GM03348 (cell line): Measurements from ENCODE around the gene ZSWIM2.
"Not testable (repeated sequence)": the region's sequence is repeated elsewhere in the genome, so short reads cannot be mapped to it uniquely, and the experiment has no call there.

Experiments used
- DNase-seq: peaks from one replicate; pipeline ENCODE4 v3.0.0; 2012; ENCODE audit warnings: low spot score

ZSWIM2 gene, protein sequence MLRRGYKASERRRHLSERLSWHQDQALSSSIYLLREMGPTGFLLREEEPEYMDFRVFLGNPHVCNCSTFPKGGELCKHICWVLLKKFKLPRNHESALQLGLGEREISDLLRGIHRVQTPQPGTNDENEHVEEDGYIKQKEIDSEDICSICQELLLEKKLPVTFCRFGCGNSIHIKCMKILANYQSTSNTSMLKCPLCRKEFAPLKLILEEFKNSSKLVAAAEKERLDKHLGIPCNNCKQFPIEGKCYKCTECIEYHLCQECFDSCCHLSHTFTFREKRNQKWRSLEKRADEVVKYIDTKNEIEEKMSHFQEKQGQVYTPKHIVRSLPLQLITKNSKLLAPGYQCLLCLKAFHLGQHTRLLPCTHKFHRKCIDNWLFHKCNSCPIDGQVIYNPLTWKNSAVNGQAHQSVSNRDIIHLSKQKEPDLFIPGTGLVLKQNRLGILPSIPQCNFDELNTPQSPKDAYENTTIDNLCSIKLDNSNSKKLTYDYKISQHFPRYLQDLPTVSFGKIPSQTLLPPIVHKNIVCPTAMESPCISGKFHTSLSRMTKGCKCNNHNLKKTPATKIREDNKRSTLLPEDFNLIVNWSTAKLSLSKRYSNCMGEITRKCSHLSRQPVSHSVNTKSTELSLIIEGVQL

DNA sequence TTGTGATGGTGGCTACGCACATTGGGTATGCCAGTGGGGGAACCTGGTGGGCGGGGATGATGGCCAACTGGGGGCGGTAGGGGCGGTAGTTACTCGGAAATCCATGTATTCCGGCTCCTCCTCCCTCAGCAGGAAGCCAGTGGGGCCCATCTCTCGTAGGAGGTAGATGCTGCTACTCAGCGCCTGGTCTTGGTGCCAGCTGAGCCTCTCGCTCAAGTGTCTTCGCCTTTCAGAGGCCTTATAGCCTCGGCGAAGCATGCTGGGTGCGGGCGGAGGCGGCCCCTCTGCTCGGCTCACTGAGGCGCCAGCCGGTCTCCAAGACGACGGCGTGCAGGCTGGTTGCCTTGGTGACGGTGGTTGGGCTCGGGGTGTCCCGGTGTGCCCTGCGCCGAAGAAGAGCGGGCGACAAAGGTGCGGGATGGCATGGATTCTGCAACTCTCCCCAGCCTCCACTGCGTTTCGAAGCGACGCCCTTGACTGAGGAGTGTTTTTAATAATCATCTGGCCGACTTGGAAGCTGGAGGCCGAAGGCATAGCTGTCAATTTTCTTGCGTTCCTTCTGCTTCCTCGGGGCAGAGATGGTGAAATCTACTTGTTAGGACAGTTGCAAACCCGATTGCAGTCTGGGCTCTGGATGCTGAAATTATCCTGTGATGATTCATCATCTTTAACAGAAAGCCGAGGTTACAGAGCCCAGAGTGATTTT, at the start of gene ZSWIM2:
Gene ZSWIM2, minus strand, starts transcription at position 298 of the 706 bp plus-strand sequence. Its CDS starts 40 bp downstream, at position 258.
- peak; percentile 81 for DNase-seq

DNA sequence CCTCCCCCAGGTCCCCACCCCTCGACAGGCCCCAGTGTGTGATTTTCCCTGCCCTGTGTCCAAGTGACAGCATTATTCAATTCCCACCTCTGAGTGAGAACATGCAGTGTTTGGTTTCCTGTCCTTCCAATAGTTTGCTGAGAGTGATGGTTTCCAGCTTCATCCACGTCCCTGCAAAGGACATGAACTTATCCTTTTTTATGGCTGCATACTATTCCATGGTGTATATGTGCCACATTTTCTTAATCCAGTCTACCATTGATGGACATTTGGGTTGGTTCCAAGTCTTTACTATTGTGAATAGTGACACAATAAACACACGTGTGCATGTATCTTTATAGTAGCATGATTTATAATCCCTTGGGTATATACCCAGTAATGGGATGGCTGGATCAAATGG, 47.2 kb upstream of the ZSWIM2 start:
- not testable (repeated sequence) for DNase-seq

DNA sequence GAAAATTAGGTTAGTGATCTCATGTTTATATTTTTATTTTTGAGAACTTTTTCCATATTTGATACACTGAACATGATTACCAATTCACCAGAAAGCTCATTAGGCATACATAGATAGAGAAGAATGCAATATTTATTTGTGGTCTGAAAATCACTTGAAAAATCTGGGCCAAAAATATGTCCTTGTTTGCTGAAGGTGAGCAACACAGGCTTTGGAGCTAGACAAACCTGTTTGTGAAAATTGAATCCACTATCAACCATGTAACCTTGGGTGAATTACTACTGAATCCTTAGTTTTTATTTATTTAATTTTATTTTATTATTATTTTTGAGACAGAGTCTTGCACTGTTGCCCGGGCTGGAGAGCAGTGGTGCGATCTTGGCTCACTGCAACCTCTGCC, 46.5 kb upstream of the ZSWIM2 start:
- no peak for DNase-seq

DNA sequence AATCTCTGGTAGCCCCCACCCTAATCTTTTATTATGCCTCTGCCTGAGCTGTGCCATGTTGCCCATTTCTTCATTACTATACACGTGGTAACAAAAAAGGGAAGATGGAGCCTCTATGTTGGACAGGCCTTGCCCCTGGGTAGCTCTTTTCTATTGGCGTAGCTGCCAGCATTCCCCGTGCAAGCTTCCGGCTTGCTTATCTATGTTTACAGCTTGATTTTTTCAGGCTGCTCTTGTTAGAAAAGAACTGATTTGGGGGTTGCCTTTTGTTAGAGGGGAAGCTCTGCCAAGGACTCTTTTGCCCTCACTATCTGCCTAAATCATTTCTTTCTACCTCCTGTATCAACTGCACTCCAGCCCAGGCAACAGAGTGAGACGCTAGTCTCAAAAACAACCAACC, 45.5 kb upstream of the ZSWIM2 start:
- no peak for DNase-seq

DNA sequence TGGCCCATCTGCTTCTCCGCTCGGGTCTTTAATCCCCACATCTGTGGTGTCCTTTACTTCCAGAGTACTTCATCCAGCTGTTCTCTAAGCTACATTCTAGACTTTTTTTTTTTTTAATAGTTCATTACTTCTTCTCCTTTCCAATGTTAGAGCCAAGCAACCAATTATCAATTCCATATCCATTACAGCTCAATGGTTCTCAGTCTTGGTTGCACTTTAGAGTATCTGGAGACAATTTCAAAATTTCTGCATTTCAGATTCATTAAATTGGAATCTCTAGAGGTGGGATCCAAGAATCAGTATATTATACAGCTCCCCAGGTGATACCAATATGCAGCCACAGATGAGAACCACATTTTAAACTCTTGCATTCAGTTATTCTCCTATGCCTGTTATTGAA, 43.9 kb upstream of the ZSWIM2 start:
- DNase-seq = no peak

DNA sequence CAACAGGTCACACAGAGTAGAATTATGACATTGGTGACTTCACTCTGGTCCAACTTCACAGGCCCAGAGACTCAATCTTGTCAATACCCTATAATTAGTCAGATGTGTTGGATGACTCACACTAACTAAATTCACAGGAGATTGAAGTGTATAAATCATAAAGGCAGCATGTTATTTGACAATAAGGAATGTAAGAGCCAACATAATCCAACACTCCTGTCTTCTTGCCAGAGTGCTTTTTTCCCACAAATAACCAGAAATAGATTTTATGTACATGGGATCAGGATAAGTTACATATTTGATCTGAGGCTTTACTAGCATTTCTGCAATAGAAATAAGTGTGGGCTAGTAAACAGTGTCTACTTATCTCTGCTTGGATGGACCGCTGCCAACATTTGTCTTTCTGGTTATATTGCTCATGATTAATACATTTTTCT, 42.2 kb upstream of the ZSWIM2 start:
- peak; percentile 7 for DNase-seq

DNA sequence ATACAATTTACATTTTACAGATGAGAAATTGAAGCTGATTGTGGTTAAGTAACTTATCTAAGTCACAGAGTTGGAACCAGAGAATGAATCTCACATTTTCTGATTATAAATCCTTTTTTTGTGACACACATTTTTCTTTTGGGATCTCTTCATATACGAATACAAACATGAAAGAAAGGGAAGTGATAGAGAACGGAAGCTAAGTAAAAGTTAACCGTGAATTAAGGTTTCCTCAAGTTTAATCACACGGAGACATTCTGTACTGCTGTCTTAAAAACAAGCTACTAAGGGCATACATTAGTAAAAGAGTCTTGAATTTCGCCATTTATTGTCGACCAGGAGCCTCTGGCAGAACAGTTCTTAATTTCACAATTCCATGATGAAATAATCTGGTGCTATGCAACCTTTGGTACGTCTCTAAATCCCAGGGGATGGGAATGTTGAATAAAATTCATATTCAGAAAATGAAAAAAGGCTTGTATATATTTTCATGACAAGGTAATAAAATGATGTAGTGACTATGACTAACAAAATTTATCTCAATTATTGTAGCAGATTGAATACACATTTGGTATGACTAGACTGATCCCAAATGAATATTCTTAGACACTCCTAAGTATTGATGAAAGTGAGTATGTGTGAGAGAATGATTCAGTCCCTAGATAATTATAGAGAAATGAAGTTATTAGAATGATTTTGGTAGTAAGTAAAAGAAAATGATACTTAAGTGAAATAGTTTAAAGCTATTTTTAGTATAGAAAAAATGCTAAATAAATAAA, 40.3 kb upstream of the ZSWIM2 start:
- DNase-seq = peak; percentile 9

DNA sequence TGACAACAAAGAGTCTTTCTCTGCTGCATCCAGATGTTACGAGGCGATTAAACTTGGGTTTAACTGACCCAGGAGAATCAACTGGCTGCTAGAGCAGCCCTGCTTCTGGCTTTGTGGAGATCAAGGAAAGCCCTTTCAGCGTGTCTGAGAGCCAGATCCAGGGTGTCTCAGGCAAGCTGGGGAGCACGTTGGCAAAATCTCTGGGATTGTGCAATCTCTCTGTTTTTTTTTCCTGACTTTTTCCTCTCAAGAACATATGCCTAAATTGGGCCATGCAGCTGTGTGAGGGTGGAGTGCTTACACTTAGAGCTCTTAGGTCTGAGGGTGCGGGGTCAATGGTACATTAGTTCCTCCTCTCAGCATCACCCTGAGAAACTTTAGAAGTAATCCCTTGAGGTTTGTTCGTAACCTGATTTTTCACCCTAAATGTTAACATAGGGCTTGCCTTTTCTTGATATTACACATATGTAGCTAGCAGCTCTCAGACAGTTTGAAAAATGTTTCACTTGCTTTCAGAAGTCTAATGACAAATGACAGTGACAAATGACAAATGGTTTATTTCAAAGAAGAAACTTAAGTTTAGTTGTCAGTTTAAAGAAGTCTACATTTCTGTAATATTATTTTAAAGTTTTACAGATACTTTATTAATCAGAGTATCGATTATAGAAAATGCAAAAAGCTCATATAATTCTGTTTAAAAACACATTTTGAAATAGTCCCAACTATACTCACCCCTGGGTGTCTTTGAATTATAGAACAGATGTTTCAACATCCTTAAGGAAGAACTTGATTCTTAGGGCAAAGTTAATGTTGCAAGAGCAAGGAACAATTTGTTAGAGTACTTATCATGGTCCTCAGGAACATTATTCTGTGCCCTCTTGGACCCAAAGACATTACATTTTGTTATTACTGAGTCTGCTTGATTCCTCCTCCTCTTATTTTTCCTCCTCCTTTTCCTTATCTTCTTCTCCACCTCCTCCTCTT, 38.4 kb upstream of the ZSWIM2 start:
- DNase-seq = peak; percentile 29

DNA sequence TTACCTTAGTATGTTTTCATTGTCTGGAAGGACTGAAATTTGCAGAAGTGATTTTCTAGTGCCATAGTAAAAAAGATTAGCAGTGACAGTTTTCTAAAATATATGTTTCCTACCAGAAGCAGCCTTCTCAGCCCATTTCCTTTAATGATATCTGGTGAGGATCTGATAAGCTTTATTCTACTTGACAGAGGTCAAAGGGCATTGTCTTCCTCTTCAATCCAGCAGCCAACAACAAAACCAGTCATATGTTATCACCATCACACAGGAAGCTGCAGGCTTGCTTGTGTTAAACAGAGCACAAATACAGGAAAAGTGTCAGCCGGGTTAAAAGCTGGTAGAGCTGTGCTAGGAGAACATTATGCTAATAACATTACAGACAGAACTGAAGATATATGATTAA, 35.6 kb upstream of the ZSWIM2 start:
- DNase-seq = no peak

DNA sequence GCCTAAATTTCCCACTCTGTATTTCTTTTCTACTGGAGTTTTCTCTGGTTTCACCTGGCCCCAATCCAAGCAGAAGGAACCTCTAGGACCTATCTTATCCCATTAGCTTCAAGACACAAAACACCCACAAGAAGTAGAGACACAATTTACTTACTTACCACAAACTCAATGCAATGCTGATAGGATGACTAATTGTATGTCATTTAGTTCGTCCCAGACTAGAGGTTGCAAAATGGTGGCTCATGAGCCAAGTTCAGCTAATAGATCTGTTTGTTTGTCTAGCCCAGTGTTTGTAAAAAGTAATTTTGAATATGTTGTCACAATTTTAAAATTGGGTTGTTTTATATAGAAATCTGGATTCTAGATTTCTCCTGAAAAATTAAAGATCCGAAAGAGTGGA, 34.7 kb upstream of the ZSWIM2 start:
- no peak for DNase-seq

DNA sequence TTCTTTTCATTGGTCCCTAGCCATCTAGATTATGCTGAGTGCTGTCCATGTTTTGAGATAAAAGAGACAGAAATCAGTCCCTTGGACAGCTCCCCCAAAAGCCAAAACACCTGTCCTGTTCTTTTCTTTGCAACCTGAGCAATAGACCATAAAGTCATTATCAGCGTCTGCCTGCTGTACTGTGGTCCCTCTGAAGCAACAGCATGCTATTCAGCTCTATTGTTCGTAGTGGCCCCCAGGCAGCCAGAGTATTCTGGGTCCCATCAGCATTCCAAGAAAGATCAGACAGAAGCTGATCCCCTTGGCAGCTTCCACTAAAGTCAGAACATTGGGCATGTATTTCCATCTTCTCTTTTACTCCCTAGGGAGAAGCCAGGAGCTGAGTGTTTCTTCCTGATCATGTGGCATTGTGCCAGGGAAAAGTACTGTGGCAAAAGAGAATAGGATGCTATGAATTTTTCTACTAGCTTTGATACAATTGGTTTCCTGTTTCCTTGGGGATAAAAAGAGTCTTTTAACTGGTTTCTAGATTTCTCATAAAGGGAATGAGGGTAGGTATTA, 33.6 kb upstream of the ZSWIM2 start:
- DNase-seq = no peak

DNA sequence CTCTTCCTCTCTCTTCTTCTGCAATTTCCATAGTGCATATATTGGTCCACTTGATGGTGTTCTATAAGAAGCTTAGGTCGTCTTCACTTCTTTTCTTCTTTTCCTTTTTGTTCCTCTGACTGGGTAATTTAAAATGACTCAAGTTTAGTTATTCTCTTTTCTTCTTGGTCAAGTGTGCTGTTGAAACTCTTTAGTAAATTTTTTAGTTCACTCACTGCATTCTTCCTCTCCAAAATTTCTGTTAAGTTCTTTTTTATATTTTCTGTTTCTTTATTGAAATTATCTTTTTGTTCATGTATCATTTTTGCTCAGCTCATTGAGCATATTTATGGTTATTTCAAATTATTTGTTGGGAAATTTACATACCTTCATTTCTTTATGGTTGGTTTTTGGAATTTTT, 32.7 kb upstream of the ZSWIM2 start:
- DNase-seq = no peak

DNA sequence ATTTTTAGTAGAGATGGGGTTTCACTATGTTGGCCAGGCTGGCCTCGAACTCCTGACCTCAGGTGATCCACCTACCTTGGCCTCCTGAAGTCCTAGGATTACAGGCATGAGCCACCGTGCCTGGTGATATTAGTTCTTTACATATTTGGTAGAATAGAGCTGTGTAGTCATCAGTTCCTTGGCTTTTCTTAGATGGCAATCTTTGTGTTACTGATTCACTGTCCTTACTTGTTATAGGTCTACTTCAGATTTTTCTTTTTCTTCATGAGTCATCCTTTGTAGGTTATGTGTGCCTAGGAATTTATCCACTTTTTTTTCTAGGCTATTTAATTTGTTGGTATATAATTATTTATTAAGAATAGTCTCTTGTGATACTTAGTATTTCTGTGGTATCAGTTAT, 30.3 kb upstream of the ZSWIM2 start:
- no peak for DNase-seq

DNA sequence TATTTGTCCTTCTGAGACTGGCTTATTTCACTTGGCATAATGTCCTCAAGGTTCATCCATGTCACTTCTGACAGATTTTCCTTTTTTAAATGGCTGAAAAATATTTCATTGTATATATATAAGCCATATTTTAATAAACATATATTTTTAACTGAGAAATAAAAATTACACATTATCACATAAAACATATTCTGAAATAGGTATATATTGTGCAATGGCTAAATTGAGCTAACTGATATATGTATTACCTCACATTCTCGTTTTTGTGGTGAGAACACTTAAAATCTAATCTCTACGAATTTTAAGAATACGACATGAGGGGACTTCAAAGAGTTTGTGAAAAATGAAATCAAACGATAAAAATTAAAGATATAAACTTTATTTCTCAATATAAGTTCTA, 25.7 kb upstream of the ZSWIM2 start:
- DNase-seq = no peak

DNA sequence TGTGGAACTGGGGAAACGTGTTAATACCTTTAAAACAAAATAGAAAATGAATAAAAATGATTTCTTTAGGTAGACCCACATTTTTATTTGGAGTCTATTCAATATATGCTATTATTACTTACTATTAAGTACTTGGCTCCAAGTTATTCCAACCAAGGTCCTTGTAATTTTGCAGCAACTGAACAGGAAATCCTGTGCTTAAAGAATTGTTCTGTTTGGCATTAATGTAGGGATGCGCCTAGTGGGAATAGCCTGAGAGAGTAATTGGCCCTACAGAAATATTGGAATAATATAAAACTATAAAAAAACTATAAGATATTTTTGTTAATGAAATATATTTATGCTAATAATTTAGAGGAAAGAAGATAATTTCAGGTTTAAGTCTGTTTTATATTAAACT, 22.9 kb upstream of the ZSWIM2 start:
- DNase-seq = no peak

DNA sequence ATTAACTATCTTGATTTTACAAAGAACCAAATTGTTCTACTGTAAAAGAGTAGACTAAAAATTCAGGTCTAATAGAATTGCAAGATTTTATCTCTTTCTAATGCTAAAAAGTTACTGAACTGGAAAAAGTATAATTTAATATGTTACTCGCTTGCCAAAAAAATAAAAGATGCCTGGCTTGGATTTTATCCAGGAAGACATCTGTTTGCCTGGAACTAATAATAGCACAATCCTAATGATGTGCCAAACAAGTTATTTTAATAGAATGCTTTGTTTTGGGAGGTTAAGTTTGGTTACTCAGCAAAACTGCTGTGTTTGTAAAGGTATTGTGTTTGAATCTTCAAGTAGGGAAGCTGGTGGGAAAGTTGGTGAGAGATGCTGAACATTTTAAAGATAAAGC, 19.4 kb upstream of the ZSWIM2 start:
- DNase-seq = peak; percentile 14

DNA sequence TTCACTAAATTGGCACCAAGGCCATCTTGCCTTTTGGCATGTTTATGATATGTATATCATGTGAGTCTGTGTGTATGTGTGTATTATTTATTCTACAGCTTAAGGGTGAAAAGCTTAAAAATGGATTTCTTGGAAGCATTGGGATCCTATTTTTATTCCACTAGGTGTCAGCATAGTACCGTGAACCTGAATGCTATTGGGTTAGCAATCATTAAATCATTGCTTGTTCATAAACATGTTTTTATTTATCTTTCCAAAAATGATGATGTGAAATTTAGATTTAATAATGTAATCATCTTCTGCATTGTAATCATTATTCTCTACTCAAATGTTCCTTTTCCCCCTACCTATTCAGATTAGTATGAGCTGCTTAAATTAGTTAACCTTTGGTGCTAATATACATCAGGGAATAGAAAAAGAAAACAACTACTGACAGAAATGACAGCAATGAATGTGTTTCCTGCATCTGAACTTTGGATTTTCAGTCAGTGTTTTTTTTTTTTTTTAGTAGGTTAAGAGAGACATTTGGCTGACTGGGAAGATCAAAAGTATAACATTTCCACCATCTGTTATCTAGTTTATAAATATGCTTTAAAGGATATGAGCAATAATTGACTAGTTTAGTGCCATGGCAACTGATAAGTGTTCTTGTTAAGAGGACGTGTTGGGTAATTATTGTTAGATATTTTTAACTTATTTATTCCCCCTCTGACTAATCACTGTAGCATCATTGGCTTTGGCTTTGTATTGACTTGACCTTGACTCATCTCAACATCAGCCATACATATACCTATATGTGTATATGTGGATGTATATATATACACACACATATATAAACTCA, 14.1 kb upstream of the ZSWIM2 start:
- DNase-seq = peak; percentile 50

DNA sequence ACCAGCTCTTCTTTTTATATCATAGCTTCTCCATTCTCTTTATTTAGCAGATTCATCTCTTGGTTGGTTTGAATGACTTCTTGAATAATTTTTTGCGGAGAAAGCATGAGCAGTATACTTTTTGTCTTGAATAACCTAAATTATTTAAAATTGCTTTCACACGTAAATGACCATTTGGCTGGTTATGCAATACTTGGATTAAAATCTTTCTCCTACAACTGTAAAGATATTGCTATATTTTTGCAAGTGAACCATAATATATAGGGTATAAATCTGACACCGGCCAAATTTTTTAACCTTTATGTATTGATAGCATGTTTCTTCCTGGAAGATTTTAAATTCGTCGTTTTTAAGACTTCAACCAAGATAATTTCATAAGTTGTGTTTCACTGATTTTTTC, 6.2 kb upstream of the ZSWIM2 start:
- no peak for DNase-seq

DNA sequence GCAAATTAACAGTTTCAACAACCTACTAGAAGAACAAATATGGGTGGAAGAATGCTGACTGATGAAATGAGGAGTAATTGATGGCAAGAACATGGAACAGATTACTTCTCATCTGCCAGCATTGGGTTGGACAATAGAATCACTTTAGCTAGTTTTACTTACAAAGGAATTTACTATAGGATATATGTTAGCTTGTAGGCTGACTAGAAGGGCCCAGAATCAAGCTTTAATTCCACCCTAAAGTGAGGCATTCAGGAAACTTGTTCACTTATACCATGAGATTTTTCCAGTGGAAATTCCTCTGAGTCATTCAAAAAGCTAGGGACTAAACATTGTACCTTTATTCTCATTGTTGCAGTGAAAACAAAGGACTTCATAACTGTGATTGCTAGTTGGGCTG, 5.0 kb upstream of the ZSWIM2 start:
- no peak for DNase-seq

DNA sequence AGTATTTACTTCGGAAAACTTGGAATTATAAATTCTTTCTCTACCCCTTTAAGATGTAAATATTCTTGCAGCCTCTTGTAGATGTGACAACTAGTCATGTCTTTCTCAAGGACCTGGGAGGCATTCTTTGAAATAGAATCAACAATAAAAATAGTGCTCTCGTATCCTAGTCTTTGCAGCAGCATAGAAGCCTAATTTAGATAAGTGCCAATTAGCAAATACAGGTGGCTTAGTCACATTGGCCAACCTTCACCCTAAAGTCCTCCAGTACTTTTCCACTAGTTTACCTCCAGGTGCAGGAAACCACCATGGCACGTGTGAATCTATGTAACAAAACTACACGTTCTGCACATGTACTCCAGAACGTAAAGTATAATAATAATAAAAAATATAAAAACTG, 3.5 kb upstream of the ZSWIM2 start:
- no peak for DNase-seq
